HepG2 (cell line): Measurements from ENCODE around the gene SH2D3C. TPM values are rescaled to one million over a fixed set of nuclear protein-coding genes. Genes with fewer than 3 reads are reported as not detected.

Experiments used
- ATAC-seq: fragments of 200-7000 bp; cut with Tn5 transposase; 3 replicates; pipeline ENCODE4 v1.9.1; 2020; ENCODE audit warnings: mild to moderate bottlenecking, moderate library complexity
- BruUV-seq: library from RNA; stranded (reverse); fragments of 400-500 nt; replicated peaks from 2 replicates; lab custom pipeline; 2021; lab: Mats Ljungman, UMichigan
- CTCF ChIA-PET: fragments of 300-600 bp; formaldehyde crosslinking; extraction: SDS; loops from one replicate; lab custom pipeline; 2021; ENCODE audit warnings: low total read pairs, inconsistent platforms, low intra/inter-chr PET ratio; lab: Yijun Ruan, JAX
- POLR2A ChIA-PET: fragments of 350-600 bp; sonication (Branson Sonifier 250); formaldehyde crosslinking; loops from one replicate; lab custom pipeline; 2020; ENCODE audit warnings: antibody characterized with exemption, inconsistent platforms; lab: Yijun Ruan, JAX
- DNase-seq: peaks from one replicate; pipeline ENCODE4 v3.0.0-alpha.2; 2015; ENCODE audit warnings: low spot score
- FAIRE-seq: peaks from 3 replicates; lab custom pipeline; 2011; peaks lifted over from hg19 to GRCh38; lab: Jason Lieb, UNC
- H2AFZ ChIP-seq: one replicate; pipeline ENCODE4 v1.6.1; 2011; ENCODE audit warnings: low read length, inconsistent platforms
- H3K27ac ChIP-seq: fragments of 300-600 bp; 3 replicates; pipeline ENCODE4 v1.8.0; 2011; ENCODE audit warnings: mixed run types, mild to moderate bottlenecking, mixed read lengths, low read length, inconsistent platforms; ENCODE audit not compliant: insufficient read depth; ENCODE audit errors: extremely low read length
- H3K27me3 ChIP-seq, 2 experiments: fragments of 200-600 bp in 1 of 2; 2 replicates in 1 of 2; 3 replicates in 1 of 2; pipeline versions ENCODE4 v1.6.0 to v1.8.0; 2011; ENCODE audit warnings: low read length in 2 of 2, mild to moderate bottlenecking in 2 of 2, moderate library complexity in 2 of 2, inconsistent platforms in 1 of 2; ENCODE audit not compliant: insufficient read depth in 2 of 2, control insufficient read depth in 1 of 2
- H3K36me3 ChIP-seq, 2 experiments: fragments of 200-600 bp in 1 of 2; replicated peaks in 1 of 2; 2 replicates in 1 of 2; 3 replicates in 1 of 2; pipeline versions ENCODE4 v1.5.1 to v1.8.0; 2011; ENCODE audit warnings: low read length in 2 of 2, inconsistent platforms in 1 of 2; ENCODE audit not compliant: insufficient read depth in 2 of 2, control insufficient read depth in 1 of 2
- H3K4me1 ChIP-seq: 2 replicates; pipeline ENCODE4 v1.5.1; 2012; ENCODE audit warnings: low read length, inconsistent platforms; ENCODE audit not compliant: insufficient read depth
- H3K4me2 ChIP-seq: 2 replicates; pipeline ENCODE4 v1.6.0; 2011; ENCODE audit warnings: low read depth, low read length, inconsistent platforms
- H3K4me3 ChIP-seq, 3 experiments: fragments of 200-600 bp in 1 of 3; sonication (generic), shearing (Covaris generic) in 1 of 3; replicated peaks in 1 of 3; 2 replicates each; pipeline ENCODE4 v1.5.1; 2011 to 2016; ENCODE audit warnings: low read length in 3 of 3, inconsistent platforms in 2 of 3, low read depth in 2 of 3, mild to moderate bottlenecking in 2 of 3, control low read depth in 1 of 3, mixed read lengths in 1 of 3; ENCODE audit not compliant: insufficient read depth in 1 of 3
- H3K79me2 ChIP-seq: one replicate; pipeline ENCODE4 v1.6.1; 2011; ENCODE audit warnings: low read length, inconsistent platforms; ENCODE audit not compliant: insufficient read depth
- H3K9ac ChIP-seq: 2 replicates; pipeline ENCODE4 v1.6.0; 2011; ENCODE audit warnings: mild to moderate bottlenecking, low read depth, low read length, inconsistent platforms; ENCODE audit not compliant: insufficient read depth
- H3K9me3 ChIP-seq: 2 replicates; pipeline ENCODE4 v1.5.1; 2012; ENCODE audit warnings: mild to moderate bottlenecking, low read length
- H4K20me1 ChIP-seq: 2 replicates; pipeline ENCODE4 v1.6.0; 2011; ENCODE audit warnings: inconsistent platforms, mild to moderate bottlenecking, low read length, moderate library complexity; ENCODE audit not compliant: insufficient read depth
- KLF16 ChIP-seq, 2 experiments: sonication (generic) in 1 of 2; formaldehyde crosslinking in 1 of 2; IDR thresholded peaks; 2 replicates each; pipeline versions ENCODE4 v1.6.1 to v1.8.0; 2016 to 2023; ENCODE audit warnings: missing genetic modification reagents in 2 of 2, missing compliant biosample characterization in 1 of 2
- PPARG ChIP-seq: conservative IDR thresholded peaks from 2 replicates; pipeline ENCODE4 v1.6.1; 2016; ENCODE audit warnings: missing biosample characterization, missing genetic modification reagents
- ZNF460 ChIP-seq: sonication (generic); formaldehyde crosslinking; IDR thresholded peaks from 2 replicates; pipeline ENCODE4 v1.5.1; 2020; ENCODE audit warnings: missing genetic modification reagents, mild to moderate bottlenecking, borderline replicate concordance
- ZNF510 ChIP-seq: sonication (generic); formaldehyde crosslinking; IDR thresholded peaks from 2 replicates; pipeline ENCODE4 v1.4.0; 2020; ENCODE audit warnings: low read depth, mild to moderate bottlenecking, missing genetic modification reagents
- ZNF672 ChIP-seq: sonication (generic); formaldehyde crosslinking; IDR thresholded peaks from 2 replicates; pipeline ENCODE4 v1.8.1; 2022; ENCODE audit warnings: missing genetic modification reagents
- ZNF713 ChIP-seq: sonication (generic); formaldehyde crosslinking; IDR thresholded peaks from 2 replicates; pipeline ENCODE4 v1.4.0; 2020; ENCODE audit warnings: mild to moderate bottlenecking, missing genetic modification reagents
- WGBS: methylation state at CpG from one replicate; pipeline ENCODE4 v1.1.6; 2017; ENCODE audit warnings: low lambda C conversion rate; 5-methylcytosine and 5-hydroxymethylcytosine counted together
- in situ Hi-C: cut with HindIII; loops from 2 replicates; pipeline ENCODE4 v1.10.0; 2017; ENCODE audit warnings: low pct_unique_long_range_greater_than_20kb; ENCODE audit not compliant: extremely low pct_ligation_motif_present
- intact Hi-C: fragments of 100-400 bp; cut with micrococcal nuclease; formaldehyde crosslinking; loops from one replicate; pipeline ENCODE4 v1.10.0; 2022; ENCODE audit not compliant: unreplicated experiment
- polyA plus RNA-seq, 8 experiments: library from polyadenylated mRNA; depleted of rRNA in 3 of 8; stranded (reverse) in 7 of 8; unstranded in 1 of 8; fragments of >200 nt; fragmentation: Illumina TruSeq in 4 of 8; extraction: Trizol in 4 of 8; gene quantifications; 2 replicates each; pipeline versions ENCODE4 v1.2.1 to v1.2.3, GENCODE V29; 2011 to 2016; ENCODE audit warnings: low read depth in 4 of 8, missing spikeins in 1 of 8, mixed read lengths in 1 of 8; ENCODE audit not compliant: insufficient read depth in 1 of 8
- total RNA-seq, 5 experiments: library from RNA; depleted of rRNA; stranded (reverse); fragments of >200 nt; fragmentation: Illumina TruSeq; extraction: Trizol; gene quantifications; 2 replicates each; pipeline ENCODE4 v1.2.3, GENCODE V29; 2016; ENCODE audit warnings: low read depth in 1 of 5
- TF ChIP-seq, protein P1 (sequence below): sonication (generic); formaldehyde crosslinking; IDR thresholded peaks from 2 replicates; pipeline ENCODE4 v1.8.0; 2022; ENCODE audit warnings: mild to moderate bottlenecking, missing genetic modification reagents, moderate library complexity
- TF ChIP-seq, protein P2 (sequence below): sonication (generic); formaldehyde crosslinking; conservative IDR thresholded peaks from 2 replicates; pipeline ENCODE4 v1.4.0; 2020; ENCODE audit warnings: missing genetic modification reagents
- TF ChIP-seq, protein P3 (sequence below): sonication (generic); formaldehyde crosslinking; conservative IDR thresholded peaks from 2 replicates; pipeline ENCODE4 v1.4.0; 2020; ENCODE audit warnings: missing genetic modification reagents
- TF ChIP-seq, protein P4 (sequence below): sonication (generic); formaldehyde crosslinking; IDR thresholded peaks from 2 replicates; pipeline ENCODE4 v1.4.0; 2020; ENCODE audit warnings: missing genetic modification reagents

SH2D3C gene
- total and polyA plus RNA-seq, 2 of the 13 experiments (the other 11 are each of a cell fraction or from before 2014, with no cell fraction given): not detected

DNA sequence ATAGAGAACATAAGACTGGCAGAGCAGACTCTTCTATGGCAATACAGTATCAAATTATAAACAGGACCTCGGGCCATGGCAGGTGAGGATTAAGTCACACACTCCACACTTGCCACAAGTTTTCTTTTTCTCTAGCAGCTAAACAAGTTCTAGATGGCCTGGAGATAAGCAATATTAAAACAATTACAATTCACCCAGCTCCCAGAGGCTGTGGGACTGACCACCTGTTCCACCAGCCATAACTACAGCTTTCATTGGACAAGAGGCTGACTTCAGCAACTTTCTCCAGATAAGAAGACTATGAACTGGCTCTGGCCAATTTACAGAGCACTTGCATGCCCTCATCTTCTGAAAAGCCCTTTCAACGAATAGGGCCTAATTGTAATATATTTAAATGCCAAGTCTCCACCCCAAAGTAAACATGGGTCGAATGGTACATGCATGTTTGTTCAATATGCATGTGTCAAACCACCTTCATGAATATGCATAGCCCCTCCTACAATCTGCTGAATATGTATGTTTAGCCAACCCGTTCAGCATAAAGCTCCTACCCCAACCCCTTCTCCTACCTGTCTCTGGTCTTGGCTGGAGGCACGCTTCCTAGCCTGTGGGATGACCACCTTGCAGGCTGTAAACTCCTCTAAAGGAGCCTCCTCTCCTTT is 77.7 kb downstream of the SH2D3C start:
- no peak overlapping the region for H2AFZ ChIP-seq
- H3K9ac ChIP-seq: no peak overlapping the region
- DNase-seq: no peak
- H3K4me1 ChIP-seq: peaks cover 16% of the 10 kb centered on the region; the same call in 1 of the 2 replicates
- H4K20me1 ChIP-seq: no peaks in the 10 kb centered on the region
- POLR2A ChIA-PET: no interaction called here
- BruUV-seq: no TSS peak
- H3K36me3 ChIP-seq: no peaks in the 10 kb centered on the region
- no peaks in the 10 kb centered on the region for H3K9me3 ChIP-seq
- H3K4me3 ChIP-seq: no peak overlapping the region
- in situ Hi-C loops (no loop called here), intact Hi-C loops (no loop called here)
- no peak for ATAC-seq
- FAIRE-seq: no peak
- H3K27me3 ChIP-seq: peaks cover 1 to 7% of the 10 kb centered on the region in 2 experiments; a peak in 2 of 5 replicates
- H3K79me2 ChIP-seq: no peaks in the 10 kb centered on the region
- CTCF ChIA-PET: no interaction called here
- H3K4me2 ChIP-seq: no peak overlapping the region
- H3K27ac ChIP-seq: no peak overlapping the region
- 21% methylated on average over 5 of the region's 5 CpGs for WGBS
- TF ChIP-seq PPARG (CRISPR knock-in tag): no peak
- TF ChIP-seq, protein P1, sequence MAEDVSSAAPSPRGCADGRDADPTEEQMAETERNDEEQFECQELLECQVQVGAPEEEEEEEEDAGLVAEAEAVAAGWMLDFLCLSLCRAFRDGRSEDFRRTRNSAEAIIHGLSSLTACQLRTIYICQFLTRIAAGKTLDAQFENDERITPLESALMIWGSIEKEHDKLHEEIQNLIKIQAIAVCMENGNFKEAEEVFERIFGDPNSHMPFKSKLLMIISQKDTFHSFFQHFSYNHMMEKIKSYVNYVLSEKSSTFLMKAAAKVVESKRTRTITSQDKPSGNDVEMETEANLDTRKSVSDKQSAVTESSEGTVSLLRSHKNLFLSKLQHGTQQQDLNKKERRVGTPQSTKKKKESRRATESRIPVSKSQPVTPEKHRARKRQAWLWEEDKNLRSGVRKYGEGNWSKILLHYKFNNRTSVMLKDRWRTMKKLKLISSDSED (CRISPR knock-in tag): no peak
- no peak for TF ChIP-seq ZNF510 (CRISPR knock-in tag)
- TF ChIP-seq ZNF713 (CRISPR knock-in tag): no peak

DNA sequence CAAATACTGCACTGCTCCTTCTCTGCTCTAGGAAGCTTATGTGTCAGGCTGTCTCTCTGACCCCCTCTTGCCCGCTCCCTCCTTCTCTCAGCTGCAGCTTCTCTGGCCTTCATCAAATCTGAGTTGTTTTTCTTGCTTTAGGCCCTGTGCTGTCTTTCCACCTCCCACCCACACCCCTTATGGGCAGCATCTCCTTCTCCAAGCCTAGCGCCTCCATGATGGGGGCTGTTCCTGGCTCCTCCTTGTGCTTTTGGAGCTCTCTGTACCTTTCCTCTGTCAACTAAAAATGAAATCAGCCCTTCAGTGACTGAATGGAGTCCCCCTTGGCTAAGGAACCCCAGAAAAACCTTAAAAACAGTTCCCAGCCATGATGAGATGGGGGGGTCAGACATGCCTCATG is 78.3 kb downstream of the SH2D3C start:
- H3K9ac ChIP-seq: no peak overlapping the region
- 95% methylated on average over 2 of the region's 2 CpGs for WGBS
- intact Hi-C loops: no loop called here
- H4K20me1 ChIP-seq: no peaks in the 10 kb centered on the region
- no peaks in the 10 kb centered on the region for H3K79me2 ChIP-seq
- ChIA-PET CTCF (no interaction called here), POLR2A (no interaction called here)
- peaks cover 11% of the 10 kb centered on the region; the same call in 1 of the 2 replicates for H3K4me1 ChIP-seq
- no peak overlapping the region for H3K4me2 ChIP-seq
- no TSS peak for BruUV-seq
- FAIRE-seq (no peak), DNase-seq (no peak), ATAC-seq (no peak)
- no peak overlapping the region for H3K27ac ChIP-seq
- H2AFZ ChIP-seq: no peak overlapping the region
- in situ Hi-C loops: no loop called here
- H3K9me3 ChIP-seq: no peaks in the 10 kb centered on the region
- H3K4me3 ChIP-seq: no peak overlapping the region
- H3K27me3 ChIP-seq: peaks cover under 1 to 7% of the 10 kb centered on the region in 2 experiments; a peak in 2 of 5 replicates
- H3K36me3 ChIP-seq: no peaks in the 10 kb centered on the region
- TF ChIP-seq, protein P2, sequence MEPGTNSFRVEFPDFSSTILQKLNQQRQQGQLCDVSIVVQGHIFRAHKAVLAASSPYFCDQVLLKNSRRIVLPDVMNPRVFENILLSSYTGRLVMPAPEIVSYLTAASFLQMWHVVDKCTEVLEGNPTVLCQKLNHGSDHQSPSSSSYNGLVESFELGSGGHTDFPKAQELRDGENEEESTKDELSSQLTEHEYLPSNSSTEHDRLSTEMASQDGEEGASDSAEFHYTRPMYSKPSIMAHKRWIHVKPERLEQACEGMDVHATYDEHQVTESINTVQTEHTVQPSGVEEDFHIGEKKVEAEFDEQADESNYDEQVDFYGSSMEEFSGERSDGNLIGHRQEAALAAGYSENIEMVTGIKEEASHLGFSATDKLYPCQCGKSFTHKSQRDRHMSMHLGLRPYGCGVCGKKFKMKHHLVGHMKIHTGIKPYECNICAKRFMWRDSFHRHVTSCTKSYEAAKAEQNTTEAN (CRISPR knock-in tag): no peak
- TF ChIP-seq KLF16 (CRISPR knock-in tag; IDR thresholded peaks at IDR 0.05): no peak
- no peak for TF ChIP-seq ZNF460
- TF ChIP-seq ZNF672 (CRISPR knock-in tag): no peak
- TF ChIP-seq, protein P3, sequence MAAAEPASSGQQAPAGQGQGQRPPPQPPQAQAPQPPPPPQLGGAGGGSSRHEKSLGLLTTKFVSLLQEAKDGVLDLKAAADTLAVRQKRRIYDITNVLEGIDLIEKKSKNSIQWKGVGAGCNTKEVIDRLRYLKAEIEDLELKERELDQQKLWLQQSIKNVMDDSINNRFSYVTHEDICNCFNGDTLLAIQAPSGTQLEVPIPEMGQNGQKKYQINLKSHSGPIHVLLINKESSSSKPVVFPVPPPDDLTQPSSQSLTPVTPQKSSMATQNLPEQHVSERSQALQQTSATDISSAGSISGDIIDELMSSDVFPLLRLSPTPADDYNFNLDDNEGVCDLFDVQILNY (CRISPR knock-in tag): no peak
- TF ChIP-seq, protein P4, sequence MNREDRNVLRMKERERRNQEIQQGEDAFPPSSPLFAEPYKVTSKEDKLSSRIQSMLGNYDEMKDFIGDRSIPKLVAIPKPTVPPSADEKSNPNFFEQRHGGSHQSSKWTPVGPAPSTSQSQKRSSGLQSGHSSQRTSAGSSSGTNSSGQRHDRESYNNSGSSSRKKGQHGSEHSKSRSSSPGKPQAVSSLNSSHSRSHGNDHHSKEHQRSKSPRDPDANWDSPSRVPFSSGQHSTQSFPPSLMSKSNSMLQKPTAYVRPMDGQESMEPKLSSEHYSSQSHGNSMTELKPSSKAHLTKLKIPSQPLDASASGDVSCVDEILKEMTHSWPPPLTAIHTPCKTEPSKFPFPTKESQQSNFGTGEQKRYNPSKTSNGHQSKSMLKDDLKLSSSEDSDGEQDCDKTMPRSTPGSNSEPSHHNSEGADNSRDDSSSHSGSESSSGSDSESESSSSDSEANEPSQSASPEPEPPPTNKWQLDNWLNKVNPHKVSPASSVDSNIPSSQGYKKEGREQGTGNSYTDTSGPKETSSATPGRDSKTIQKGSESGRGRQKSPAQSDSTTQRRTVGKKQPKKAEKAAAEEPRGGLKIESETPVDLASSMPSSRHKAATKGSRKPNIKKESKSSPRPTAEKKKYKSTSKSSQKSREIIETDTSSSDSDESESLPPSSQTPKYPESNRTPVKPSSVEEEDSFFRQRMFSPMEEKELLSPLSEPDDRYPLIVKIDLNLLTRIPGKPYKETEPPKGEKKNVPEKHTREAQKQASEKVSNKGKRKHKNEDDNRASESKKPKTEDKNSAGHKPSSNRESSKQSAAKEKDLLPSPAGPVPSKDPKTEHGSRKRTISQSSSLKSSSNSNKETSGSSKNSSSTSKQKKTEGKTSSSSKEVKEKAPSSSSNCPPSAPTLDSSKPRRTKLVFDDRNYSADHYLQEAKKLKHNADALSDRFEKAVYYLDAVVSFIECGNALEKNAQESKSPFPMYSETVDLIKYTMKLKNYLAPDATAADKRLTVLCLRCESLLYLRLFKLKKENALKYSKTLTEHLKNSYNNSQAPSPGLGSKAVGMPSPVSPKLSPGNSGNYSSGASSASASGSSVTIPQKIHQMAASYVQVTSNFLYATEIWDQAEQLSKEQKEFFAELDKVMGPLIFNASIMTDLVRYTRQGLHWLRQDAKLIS (CRISPR knock-in tag): no peak
